ENCODE results near the gene EMC10.
"Not testable (repeated sequence)": the region's sequence is repeated elsewhere in the genome, so short reads cannot be mapped to it uniquely, and the experiment has no call there.

EMC10 gene

DNA sequence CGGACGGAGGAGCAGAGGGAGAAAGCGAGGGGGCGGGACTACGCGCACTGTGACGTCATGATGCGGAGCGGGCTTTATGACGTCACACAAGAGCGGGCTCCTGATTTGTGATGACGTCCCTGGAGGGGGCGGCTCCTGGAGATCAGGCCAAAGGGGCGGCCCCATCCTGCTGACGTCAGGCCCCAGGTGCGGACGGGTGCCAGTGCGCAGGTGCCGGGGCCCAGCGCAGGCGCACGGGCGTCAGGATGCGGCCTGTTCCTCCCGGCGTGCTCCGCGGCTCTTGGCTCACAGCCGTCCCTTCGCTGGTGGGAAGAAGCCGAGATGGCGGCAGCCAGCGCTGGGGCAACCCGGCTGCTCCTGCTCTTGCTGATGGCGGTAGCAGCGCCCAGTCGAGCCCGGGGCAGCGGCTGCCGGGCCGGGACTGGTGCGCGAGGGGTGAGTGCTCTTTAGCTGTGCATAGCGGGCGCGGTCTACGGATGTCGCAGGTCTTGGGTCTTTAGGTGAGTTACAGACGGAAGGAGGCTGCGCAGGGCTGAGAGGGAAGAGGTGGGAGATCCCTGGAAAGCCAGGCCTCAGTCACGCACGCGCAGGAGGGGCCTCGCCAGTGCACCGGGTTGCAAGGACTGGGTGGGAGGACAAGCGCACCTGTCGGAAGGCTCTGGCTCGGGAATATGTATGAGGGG, at the start of gene EMC10, which contains the start of gene GARIN5A:
Gene EMC10, plus strand, starts transcription at position 284 of the 683 bp plus-strand sequence. Its CDS starts 38 bp downstream, at position 322.
Gene GARIN5A, minus strand, starts transcription at position 625 of the 683 bp plus-strand sequence. Its CDS starts 460 bp downstream, at position 165.
- peak; percentile 87 for DNase-seq (ENCODE audit: low read depth)

DNA sequence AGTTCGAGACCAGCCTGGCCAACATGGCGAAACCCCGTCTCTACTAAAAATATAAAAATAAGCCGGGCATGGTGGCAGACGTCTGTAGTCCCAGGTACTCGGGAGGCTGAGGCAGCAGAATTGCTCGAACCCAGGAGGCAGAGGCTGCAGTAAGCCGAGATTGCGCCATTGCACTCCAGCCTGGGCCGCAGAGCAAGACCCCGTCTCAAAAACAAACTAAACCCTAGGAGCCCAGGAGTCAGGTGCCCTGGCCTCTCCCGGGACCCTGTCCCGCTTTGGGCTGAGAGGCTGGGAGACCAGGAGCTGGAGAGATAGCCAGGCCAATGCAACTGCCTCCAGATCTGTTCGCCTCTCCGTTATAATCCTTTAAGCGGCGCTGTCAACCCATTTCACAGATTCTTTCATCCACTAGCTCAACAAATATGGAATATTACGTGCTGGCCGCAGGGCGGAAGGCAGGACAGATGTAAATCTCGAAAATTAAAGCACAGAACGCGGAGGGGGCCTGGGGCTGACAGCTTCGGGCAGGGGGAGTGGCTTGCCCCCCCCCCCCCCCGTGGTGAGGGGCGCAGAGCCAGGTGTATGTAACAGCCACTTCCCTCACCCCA, 48.9 kb upstream of the EMC10 start:
- DNase-seq (ENCODE audit: low read depth), result no peak

GRCh38 chr19:50427997-50428425, 48.3 kb upstream of the EMC10 start:
- DNase-seq (ENCODE audit: low read depth), result peak; percentile 60

GRCh38 chr19:50428772-50429463, 47.4 kb upstream of the EMC10 start:
- DNase-seq (ENCODE audit: low read depth), result no peak

DNA sequence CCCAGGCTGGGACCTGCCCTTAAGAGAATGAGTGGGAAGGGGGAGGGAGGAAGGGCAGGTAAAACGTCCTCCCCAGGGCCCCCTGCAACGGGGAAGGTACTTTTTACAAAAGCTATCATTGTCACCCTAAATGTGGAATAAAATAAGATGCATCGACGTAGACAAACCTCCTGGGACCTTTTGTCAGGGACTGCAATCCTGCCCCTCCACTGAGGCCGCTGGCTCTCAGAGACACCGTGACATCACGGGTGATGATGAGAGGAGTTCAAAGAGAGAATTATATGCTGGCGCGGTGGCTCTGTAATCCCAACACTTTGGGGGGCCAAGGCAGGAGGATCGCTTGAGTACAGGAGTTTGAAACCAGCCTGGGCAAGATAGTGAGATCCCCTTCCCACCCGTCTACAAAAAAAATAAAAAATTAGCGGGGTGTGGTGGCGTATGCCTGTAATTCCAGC, 45.4 kb upstream of the EMC10 start:
- no peak for DNase-seq (ENCODE audit: low read depth)

GRCh38 chr19:50431343-50432220, 44.7 kb upstream of the EMC10 start:
- peak; percentile 68 for DNase-seq (ENCODE audit: low read depth)

- DNase-seq (ENCODE audit: low read depth), result no peak
These were observed 43.9 kb upstream of the EMC10 start, which contains the start of gene MYBPC2 for GRCh38 chr19:50432221-50433028. Gene MYBPC2 (plus strand): TSS chr19:50432892. CDS start chr19:50432954, 62 bp downstream.

DNA sequence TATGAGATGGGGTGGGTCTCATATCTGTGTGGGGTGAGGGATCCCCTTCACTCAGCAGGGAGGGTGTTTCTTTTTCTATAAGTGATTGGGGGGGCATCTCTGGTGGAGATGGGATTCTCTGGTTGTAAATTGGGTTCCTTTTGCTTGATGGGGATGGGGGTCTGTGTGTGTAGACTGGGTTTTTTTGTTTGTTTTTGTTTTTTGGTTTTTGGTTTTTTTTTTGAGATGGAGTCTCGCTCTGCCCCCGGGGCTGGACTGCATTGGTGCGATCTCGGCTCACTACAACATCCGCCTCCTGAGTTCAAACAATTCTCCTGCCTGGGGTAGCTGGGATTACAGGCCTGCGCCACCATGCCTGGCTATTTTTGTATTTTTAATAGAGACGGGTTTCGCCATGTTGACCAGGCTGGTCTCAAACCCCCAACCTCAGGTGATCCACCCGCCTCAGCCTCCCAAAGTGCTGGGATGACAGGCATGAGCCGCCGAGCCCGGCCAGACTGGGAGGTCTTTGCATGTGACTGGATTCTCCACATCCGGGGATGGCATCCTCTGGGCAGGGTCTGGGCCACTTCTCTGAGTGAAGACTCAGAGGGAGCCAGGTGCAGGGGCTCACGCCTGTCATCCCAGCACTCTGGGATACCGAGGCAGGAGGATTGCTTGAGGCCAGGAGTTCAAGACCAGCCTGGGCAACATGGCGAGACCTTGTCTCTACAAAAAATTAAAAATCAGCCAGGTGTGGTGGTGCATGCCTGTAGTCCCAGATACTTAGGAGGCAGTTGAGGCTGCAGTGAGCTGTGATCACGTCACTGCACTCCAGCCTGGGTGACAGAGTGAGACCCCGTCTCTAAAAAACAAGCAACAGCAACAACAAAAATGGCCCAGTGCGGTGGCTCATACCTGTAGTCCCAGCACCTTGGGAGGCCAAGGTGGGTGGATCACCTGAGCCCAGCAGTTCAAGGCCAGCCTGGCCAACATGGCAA, 42.8 kb upstream of the EMC10 start:
- DNase-seq (ENCODE audit: low read depth), result no peak

DNA sequence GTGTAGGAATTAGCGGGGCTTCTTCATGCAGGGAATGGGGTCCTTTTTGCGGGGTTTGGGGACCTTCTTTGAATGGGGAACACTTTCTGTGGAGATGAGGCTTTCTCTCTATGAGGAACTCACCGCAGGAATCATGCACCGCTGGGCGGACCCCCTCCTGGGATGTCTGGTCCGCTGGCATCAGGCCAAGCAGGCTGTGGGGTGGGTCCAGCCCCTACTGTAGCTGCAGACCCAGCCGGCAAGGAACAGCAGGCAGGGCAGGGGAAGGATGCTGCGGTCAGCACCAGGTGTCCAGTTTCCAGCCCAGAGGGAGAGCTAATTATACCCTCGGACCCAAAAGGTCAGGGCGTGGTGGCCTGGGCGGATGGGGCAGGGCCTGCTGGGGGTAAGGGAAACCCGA, 41.8 kb upstream of the EMC10 start:
- no peak for DNase-seq (ENCODE audit: low read depth)

- DNase-seq (ENCODE audit: low read depth), result no peak
These were observed 41.1 kb upstream of the EMC10 start for GRCh38 chr19:50435221-50435620.

GRCh38 chr19:50435627-50436026, 40.7 kb upstream of the EMC10 start:
- no peak for DNase-seq (ENCODE audit: low read depth)

- no peak for DNase-seq (ENCODE audit: low read depth)
These were observed 38.4 kb upstream of the EMC10 start for GRCh38 chr19:50437862-50438449.

DNA sequence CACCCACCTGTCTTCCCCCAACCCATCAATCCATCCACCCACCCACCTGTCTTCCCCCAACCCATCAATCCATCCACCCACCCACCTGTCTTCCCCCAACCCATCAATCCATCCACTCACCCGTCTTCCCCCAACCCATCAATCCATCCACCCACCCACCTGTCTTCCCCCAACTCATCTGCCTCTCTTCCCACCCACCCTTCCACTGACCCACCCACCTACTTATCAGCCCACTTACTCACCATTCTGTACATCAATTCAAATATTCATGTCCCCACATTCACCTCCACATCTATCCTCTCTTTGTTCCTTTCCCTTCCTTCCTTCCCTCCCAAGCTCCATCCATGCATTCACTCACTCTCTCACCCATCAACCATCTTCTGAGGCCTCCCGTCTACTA, 37.2 kb upstream of the EMC10 start:
- DNase-seq (ENCODE audit: low read depth), result not testable (repeated sequence)

DNA sequence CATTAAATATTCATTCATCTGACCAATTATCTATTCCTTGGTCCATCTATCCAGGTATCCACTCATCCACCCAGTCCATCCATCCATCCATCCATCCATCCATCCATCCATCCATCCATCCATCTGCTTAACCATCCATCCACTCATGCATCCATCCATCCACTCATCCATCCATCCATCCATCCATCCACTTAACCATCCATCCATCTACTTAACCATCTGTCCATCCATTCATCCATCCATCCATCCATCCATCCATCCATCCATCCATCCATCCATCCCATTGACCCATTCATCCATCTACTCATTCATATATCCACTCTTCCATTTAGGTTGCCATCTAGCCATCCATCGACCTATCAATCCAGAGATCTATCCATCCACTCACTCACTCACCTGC, 32.2 kb upstream of the EMC10 start:
- DNase-seq (ENCODE audit: low read depth), result no peak

DNA sequence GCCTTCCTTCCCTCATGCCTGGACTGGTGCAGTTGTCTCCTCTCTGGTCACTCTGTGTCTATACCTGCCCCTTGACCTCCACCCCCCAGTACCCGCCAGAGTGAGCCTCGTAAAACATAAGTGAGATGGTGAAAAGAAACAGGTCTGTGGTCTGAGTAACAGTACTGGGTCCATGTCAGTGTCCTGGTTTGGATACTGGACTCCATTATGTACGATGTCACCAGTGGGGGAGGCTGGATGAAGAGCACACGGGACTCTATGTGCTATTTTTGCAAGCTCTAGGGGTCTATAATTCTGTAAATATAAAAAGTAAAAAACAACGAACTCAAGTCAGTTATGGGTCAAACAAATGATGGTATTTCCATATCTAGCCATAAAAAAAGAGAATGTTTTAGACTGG, 29.3 kb upstream of the EMC10 start:
- DNase-seq (ENCODE audit: low read depth), result no peak

- no peak for DNase-seq (ENCODE audit: low read depth)
These were observed 28.6 kb upstream of the EMC10 start for GRCh38 chr19:50447750-50448149.

GRCh38 chr19:50449236-50449899, 26.9 kb upstream of the EMC10 start:
- no peak for DNase-seq (ENCODE audit: low read depth)

DNA sequence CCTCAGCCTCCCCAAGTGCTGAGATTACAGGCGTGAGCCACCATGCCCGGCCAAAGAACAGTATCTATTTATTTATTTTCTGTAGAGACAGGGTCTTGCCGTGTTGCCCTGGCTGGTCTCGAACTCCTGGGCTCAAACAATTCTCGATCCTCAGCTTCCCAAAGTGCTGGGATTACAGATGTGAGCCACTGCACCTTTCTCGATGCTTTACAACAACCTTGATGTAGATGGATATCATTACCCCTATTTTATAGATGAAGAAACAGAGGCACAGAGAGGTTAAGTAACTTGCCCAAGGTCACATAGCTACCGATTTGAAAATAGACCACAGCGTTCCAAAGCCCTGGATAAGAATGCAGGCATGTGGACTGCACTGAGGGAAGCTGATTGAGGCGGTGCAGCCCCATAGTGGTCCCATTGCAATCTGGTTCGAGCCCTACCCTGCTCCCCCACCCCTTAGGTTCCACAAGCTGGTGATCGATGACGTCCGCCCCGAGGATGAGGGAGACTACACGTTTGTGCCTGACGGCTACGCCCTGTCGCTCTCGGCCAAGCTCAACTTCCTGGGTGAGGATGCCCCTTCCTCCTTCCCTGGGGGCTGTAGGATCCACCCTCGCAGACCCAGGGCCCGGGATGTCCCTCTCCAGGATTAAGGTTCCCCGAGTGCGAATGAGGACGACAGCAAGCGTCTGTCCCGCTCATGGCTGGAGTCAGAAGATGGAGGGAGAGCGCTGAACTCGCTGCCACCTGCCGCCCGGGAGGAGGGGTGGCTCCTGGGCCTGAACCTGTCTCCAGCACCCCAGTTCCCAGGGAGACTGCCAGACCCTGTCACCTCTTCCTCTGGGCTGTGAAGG, 25.7 kb upstream of the EMC10 start:
- DNase-seq (ENCODE audit: low read depth), result no peak

Measured in EH (cell line).